ENCODE results near the gene GNB5. TPM values are rescaled to one million over a fixed set of nuclear protein-coding genes. Genes with fewer than 3 reads are reported as not detected.
"Not testable (repeated sequence)": the region's sequence is repeated elsewhere in the genome, so short reads cannot be mapped to it uniquely, and the experiment has no call there.

GNB5 gene
- total RNA-seq = 10.1 TPM
- long read RNA-seq, transcript GNB5-202 (11 exons, 1,735 nt) = major isoform, 21 of 24 reads
- long read RNA-seq, partial matches to known transcripts = 2 of 24 reads
- long read RNA-seq, other reads (novel, unspliced or antisense) = 1 of 24 reads

DNA sequence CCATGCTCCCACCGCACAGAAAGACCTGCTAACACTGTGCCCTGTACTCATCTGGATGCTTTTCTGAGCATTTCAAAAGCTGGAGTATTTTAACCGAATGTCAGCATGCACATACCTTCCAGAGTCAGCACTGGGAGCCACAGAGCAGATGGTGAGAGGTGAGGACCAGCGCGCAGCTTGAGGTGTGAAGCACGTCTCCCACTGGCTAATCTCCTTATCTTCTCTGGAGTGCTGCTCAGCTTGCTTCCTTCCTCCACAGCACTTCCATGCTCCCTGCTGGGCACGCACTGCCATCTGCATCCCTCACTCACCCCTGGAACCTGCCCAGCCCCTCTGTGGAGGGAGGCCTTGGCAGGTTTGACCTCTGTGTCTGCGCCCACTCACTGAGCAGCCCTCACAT lies at the start of gene GNB5:
GNB5 (minus strand) TSS at position 186 of the 400 bp plus-strand sequence. CDS start 6,716 bp downstream, outside the sequence.
- intact Hi-C loops (cut with micrococcal nuclease) = no loop called here
- no peak for DNase-seq
- ATAC-seq = no peak

DNA sequence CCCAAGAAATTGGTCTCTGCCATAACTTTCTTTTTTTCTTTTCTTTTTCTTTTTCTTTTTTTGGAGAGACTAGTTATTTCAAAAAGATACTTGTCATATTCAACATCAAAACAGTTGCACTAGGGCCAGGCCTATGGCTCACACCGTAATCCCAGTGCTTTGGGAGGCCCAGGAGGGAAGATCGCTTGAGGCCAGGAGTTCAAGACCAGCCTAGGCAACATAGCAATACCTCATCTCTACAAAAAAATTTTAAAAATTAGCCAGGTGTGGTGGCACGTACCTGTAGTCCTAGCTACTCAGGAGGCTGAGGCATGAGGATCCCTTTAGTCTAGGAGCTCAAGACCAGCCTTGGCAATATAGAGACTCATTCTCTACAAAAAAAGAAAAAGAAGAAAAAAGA lies 49.0 kb upstream of the GNB5 start:
- ATAC-seq = no peak
- intact Hi-C loops (cut with micrococcal nuclease) = no loop called here
- no peak for DNase-seq

DNA sequence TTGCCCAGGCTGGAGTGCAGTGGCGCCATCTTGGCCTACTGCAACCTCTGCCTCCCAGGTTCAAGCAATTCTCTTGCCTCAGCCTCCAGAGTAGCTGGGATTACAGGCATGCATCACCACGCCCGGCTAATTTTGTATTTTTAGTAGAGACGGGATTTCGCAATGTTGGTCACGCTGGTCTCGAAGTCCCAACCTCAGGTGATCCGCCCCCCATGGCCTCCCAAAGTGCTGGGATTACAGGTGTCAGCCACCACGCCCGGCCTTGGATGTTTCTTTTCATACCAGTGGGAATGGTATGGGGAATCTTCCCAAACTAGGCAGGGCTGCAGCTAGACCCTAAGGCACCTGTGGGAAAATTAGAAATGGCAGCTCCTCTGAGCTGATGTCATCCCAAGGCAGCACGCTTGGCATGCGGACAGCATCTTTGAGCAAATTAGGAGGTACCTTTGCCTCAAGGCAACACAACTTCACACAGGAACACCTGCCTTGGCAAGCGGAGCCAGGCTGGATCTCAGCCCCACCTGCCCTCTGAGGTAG lies 47.9 kb upstream of the GNB5 start:
- intact Hi-C loops (cut with micrococcal nuclease); DNase-seq; ATAC-seq: not testable (repeated sequence)

GRCh38 chr15:52238149-52238548 lies 47.0 kb upstream of the GNB5 start:
- intact Hi-C loops (cut with micrococcal nuclease) = no loop called here
- DNase-seq = no peak
- peak; percentile 69 for ATAC-seq

- intact Hi-C loops (cut with micrococcal nuclease) = no loop called here
- no peak for DNase-seq
- ATAC-seq = peak; percentile 53
Observed at GRCh38 chr15:52236013-52236412, 44.8 kb upstream of the GNB5 start.

DNA sequence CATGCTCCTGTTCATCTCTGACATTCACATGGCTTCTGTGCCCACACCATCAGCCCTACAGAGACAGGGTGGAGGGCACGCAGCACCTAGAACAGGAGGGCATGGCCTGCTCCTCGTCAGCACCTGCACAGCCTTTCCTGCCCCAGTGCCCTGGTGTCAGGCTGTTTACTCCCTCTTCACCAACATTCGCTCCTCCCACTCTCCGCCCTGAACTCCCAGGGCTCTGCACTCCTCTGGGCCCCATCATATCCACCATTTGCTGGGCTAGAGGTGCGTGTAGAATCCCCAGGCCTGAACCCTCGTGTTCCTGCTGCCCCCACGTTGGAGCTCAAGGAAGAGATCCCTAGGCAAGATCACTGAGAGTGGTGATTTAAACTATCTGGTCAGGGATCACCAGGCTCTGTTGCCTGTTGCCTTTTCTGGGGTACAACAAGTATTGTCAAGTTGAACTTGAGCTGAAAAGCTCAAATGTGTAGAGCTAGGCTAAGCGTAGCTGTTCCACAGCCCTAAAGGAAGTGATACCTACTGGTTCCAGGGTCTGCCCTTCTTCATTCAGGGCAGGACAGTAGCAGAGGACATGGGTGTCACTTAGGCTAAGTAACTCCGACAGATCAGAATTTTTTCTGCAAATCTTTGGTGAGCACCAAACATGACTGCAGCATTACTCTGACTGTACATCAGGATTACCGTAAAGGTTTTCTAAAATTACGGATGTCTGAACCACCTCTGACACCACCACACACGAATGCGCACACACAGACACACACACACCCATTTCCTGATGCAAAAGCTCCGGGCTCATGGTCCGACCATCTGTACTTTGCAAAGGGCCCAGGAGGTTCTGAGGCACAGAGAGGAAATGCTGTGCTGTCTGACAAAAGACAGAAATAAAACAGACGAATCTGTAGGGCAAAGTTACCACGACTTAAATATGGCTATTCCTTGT lies 43.7 kb upstream of the GNB5 start:
- ATAC-seq = no peak

DNA sequence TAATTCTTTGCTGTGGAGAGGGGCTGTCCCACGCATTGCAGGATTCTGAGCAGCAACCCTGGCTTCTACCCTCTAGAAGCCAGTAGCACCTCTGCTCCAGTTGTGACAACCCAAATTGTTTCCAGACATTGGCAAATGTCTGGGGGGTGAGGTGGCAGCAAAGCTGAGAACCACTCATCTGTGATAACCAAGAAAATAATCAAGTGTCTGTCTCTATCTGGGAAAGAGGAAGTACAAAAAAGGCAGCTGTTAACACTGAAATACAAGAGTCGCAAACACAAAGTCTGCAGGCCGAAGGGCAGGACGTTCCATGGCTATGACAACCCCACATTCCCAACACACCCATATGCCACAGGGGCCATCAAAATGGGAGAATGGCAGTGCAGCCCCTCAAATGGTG lies 42.2 kb upstream of the GNB5 start:
- ATAC-seq = no peak
- no peak for DNase-seq
- intact Hi-C loops (cut with micrococcal nuclease) = no loop called here

More for the DNA sequence above, 43.7 kb upstream of the GNB5 start:
- intact Hi-C loops (cut with micrococcal nuclease) = no loop called here
- DNase-seq = no peak

- DNase-seq = no peak
- intact Hi-C loops (cut with micrococcal nuclease) = no loop called here
- ATAC-seq = no peak
Observed at GRCh38 chr15:52232327-52232726, 41.1 kb upstream of the GNB5 start.

GRCh38 chr15:52230073-52230472 lies 38.9 kb upstream of the GNB5 start:
- intact Hi-C loops (cut with micrococcal nuclease) = no loop called here
- ATAC-seq (no peak), DNase-seq (no peak)

DNA sequence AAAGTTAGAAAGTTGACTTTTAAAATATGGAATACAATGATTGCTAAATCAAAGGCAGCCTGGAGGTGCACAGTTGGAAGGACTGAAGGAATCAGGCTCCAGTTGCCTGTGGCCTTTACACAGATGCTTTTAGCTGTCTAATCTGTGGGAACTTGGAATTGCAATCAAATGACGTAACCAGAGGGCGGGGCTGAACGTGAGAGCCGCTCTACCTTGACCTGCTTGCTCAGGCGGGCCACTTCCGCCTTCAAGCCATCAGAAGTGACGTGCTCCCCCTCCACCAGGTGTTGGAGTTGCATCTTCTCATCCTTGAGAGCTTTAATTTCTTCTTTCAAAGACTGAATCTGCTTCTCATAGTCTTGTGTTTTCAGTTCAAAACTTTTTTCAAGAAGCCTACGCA lies 37.7 kb upstream of the GNB5 start:
- no peak for DNase-seq
- ATAC-seq = no peak
- intact Hi-C loops (cut with micrococcal nuclease) = loop anchor here (5.0 kb wide), 1 partner anchor 47 kb away; no protein-coding TSS in a partner anchor

DNA sequence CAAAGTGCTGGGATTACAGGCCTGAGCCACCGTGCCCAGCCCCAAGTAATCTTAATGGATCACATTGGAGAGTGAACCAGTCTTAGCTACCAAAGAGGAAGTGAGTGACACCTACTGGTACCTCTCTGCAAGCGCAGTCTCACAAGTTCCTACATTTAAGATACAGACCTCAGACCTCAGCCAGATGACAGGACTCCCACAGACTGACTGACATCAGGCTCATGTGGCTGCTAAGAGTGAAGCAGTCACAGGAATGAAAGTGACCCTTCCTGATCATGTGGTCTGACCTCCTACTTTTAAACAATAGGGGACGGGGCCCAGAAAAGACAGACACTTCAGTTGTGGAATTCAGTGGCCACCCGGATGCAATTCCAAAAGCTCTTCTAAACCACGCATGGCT lies 36.3 kb upstream of the GNB5 start:
- DNase-seq (no peak), ATAC-seq (peak; percentile 89)
- intact Hi-C loops (cut with micrococcal nuclease) = loop anchor here (5.0 kb wide), 1 partner anchor 45 kb away; no protein-coding TSS in a partner anchor

DNA sequence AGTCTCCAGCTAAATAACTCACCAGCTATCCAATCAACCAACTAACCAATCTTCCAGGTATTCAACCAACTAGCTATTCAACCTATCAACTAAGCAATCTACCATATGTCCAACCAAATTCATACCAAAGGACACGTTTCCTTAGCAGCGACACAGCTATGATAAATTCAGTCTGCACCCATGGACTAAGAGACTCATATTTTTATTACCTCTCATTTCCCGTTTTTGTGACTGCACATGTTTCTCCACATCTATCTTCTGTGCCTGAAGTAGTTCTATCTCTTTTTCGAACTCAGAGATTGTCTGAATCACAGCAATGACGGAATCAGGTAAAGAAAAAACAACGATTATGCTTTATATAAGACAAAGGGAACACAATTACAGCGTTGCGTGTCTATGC lies 34.0 kb upstream of the GNB5 start:
- DNase-seq (no peak), ATAC-seq (no peak)
- intact Hi-C loops (cut with micrococcal nuclease) = loop anchor here (5.0 kb wide), 1 partner anchor 43 kb away; no protein-coding TSS in a partner anchor

- intact Hi-C loops (cut with micrococcal nuclease) = no loop called here
- DNase-seq (no peak), ATAC-seq (no peak)
Observed at GRCh38 chr15:52224211-52224610, 33.0 kb upstream of the GNB5 start.

DNA sequence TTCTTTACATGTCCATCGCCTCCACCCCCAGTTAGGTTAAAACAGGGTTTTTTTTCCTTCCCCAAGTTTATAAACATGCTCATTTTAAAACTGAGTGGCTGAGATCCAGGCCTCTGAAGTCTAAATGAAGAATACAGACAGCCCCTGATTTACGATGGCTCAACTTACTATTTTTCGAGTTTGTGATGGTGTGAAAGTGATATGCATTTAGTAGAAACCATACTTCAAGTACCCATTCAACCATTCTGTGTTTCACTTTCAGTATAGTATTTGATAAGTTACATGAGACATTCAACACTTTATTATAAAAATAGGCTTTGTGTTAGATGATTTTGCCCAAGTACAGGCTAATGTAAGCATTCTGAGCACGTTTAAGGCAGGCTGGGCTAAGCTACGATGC lies 30.5 kb upstream of the GNB5 start:
- intact Hi-C loops (cut with micrococcal nuclease) = no loop called here
- ATAC-seq (no peak), DNase-seq (no peak)

GRCh38 chr15:52220937-52221660 lies 29.9 kb upstream of the GNB5 start:
- no peak for DNase-seq
- ATAC-seq = no peak
- intact Hi-C loops (cut with micrococcal nuclease) = no loop called here

DNA sequence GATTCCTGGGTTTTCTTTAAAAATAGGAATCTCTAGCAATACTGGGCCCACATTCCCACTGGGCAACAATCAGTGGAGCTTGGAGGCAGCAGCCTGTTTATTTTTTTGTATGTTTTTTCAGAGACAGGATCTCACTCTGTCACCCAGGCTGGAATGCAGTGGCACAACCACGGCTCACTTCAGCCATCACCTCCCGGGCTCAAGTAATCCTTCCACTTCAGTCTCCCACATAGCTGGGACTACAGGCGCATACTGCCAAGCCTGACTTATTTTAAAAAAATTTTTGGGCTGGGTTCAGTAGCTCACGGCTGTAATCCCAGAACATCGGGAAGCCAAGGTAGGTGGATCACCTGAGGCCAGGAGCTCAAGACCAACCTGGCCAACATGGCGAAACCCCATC lies 29.1 kb upstream of the GNB5 start:
- intact Hi-C loops (cut with micrococcal nuclease) = no loop called here
- ATAC-seq (peak; percentile 17), DNase-seq (no peak)

- ATAC-seq (no peak), DNase-seq (no peak)
- intact Hi-C loops (cut with micrococcal nuclease) = no loop called here
Observed at GRCh38 chr15:52218816-52219215, 27.6 kb upstream of the GNB5 start.

GRCh38 chr15:52218371-52218770 lies 27.2 kb upstream of the GNB5 start:
- ATAC-seq = no peak
- no peak for DNase-seq
- intact Hi-C loops (cut with micrococcal nuclease) = no loop called here

DNA sequence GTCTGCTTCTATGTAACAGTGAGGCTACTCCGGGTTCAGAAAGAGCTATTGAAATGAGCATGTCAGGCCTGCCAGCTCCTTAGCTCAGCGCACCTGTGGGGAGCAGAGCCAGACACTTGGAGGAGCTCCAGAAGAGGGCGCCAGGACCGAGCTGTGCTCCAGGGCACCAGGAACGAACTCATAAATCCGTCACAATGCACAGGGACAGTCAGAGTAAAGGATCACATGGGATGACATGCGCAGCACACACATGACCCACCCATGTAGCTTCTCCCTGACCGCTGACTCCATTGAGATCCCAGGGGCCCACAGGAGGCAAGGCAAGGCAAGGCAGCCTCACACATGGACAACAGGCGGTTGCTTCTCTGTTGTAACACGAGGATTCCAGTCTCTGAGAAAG lies 26.0 kb upstream of the GNB5 start:
- ATAC-seq = no peak
- DNase-seq = no peak
- intact Hi-C loops (cut with micrococcal nuclease) = no loop called here

GRCh38 chr15:52214553-52214952 lies 23.4 kb upstream of the GNB5 start:
- ATAC-seq = no peak
- intact Hi-C loops (cut with micrococcal nuclease) = no loop called here
- no peak for DNase-seq
